Testis (tissue), 2 donors: ENCODE measurements around the gene ECEL1.

ENCODE experiments used
- POLR2A ChIP-seq: fragments of 450-650 bp; IDR thresholded peaks from one replicate; pipeline ENCODE4 v1.6.1; 2017; ENCODE audit warnings: antibody characterized with exemption, mild to moderate bottlenecking, moderate library complexity
- TF ChIP-seq, protein P1 (sequence below), 3 experiments: fragments of 450-650 bp in 2 of 3; fragments of 200-600 bp in 1 of 3; sonication (generic) in 1 of 3; IDR thresholded peaks; one replicate each; pipeline ENCODE4 v1.5.1; 2016 to 2019; ENCODE audit warnings: antibody characterized with exemption in 3 of 3, mild to moderate bottlenecking in 2 of 3, moderate library complexity in 1 of 3

DNA sequence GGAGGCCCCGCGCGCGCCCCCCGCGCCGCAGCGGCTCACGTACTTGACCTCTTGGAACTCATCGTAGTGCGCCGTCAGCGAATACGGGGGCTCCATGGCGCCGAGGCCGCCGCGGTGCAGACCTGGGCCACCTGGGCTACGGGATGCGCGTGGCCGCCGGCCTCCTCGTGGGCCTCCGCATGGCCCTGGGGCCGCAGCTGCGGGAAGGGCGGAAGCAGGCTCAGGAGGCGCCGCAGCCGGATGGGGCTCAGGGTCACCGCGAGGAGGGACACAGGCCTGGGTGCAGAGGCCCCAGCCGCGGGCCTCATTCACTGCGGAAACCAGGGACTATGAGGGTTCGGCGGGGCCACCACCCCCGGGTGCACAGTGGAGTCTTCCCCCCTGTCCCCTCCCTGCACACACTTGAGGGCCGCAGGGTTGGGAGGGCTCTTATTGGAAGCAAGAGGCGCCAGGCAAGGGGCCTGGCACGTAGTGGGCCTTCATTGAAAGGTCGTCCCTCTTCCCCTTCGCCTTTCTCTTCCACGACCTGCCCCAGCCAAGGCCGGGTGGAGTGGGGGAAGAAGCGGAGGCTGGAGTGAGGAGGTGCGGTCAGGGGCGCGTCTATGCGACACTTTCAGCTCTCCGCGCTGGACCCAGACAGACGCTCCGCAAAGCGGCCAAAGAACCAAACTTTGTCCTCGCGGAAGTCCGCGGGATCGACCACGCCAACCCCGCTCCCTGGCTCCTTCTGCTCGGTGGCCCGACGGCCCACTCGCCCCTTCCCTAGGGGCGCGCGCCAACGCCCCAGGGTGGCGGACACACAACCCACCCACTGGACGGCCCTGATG lies 863 bp downstream of the ECEL1 start:
- TF ChIP-seq, protein P1, sequence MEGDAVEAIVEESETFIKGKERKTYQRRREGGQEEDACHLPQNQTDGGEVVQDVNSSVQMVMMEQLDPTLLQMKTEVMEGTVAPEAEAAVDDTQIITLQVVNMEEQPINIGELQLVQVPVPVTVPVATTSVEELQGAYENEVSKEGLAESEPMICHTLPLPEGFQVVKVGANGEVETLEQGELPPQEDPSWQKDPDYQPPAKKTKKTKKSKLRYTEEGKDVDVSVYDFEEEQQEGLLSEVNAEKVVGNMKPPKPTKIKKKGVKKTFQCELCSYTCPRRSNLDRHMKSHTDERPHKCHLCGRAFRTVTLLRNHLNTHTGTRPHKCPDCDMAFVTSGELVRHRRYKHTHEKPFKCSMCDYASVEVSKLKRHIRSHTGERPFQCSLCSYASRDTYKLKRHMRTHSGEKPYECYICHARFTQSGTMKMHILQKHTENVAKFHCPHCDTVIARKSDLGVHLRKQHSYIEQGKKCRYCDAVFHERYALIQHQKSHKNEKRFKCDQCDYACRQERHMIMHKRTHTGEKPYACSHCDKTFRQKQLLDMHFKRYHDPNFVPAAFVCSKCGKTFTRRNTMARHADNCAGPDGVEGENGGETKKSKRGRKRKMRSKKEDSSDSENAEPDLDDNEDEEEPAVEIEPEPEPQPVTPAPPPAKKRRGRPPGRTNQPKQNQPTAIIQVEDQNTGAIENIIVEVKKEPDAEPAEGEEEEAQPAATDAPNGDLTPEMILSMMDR (IDR thresholded peaks at IDR 0.05): no peak
- TF ChIP-seq POLR2A: no peak
